ENCODE results near the gene OR10C1. TPM values are rescaled to one million over a fixed set of nuclear protein-coding genes. Genes with fewer than 3 reads are reported as not detected.

OR10C1 gene
- total and polyA plus RNA-seq, 2 of the 4 experiments (the other 2 are of a cell fraction): not detected

GRCh38 chr6:29487131-29487530 lies 48.0 kb downstream of the OR10C1 start:
- no peak for ATAC-seq (ENCODE audit: low read depth)
- TF ChIP-seq USF2 (IDR thresholded peaks at IDR 0.05; ENCODE audit: low read depth, low read length): no peak
- no peak for TF ChIP-seq BHLHE40 (IDR thresholded peaks at IDR 0.05; ENCODE audit: low read depth, low read length)
- no peak for TF ChIP-seq RAD21 (IDR thresholded peaks at IDR 0.05; ENCODE audit: low read length)
- TF ChIP-seq NFE2L2 (IDR thresholded peaks at IDR 0.05; ENCODE audit: low read depth, low read length): no peak
- no peak for TF ChIP-seq CTCF (conservative IDR thresholded peaks at IDR 0.05; ENCODE audit: low read depth, low read length)
- no peak for TF ChIP-seq CHD1 (IDR thresholded peaks at IDR 0.05; ENCODE audit: low read depth, low read length)
- TF ChIP-seq MAFK (IDR thresholded peaks at IDR 0.05; ENCODE audit: low read depth, low read length): no peak
- no peak for TF ChIP-seq MAZ (IDR thresholded peaks at IDR 0.05; ENCODE audit: borderline replicate concordance, low read depth, low read length)
- TF ChIP-seq SMC3 (IDR thresholded peaks at IDR 0.05; ENCODE audit: low read depth, low read length): no peak
- TF ChIP-seq FOS (IDR thresholded peaks at IDR 0.05; ENCODE audit: low read depth, low read length): no peak
- no peak for TF ChIP-seq ELK1 (IDR thresholded peaks at IDR 0.05; ENCODE audit: borderline replicate concordance, low read depth, low read length)
- no peak for TF ChIP-seq MXI1 (IDR thresholded peaks at IDR 0.05; ENCODE audit: borderline replicate concordance, low read depth, low read length)
- TF ChIP-seq CEBPB (IDR thresholded peaks at IDR 0.05; ENCODE audit: low read depth, low read length): no peak
- TF ChIP-seq POLR2A (IDR thresholded peaks at IDR 0.05; ENCODE audit: low read depth, low read length): no peak
- TF ChIP-seq RCOR1 (IDR thresholded peaks at IDR 0.05; ENCODE audit: insufficient replicate concordance, low read length): no peak
- no peak for TF ChIP-seq RFX5 (IDR thresholded peaks at IDR 0.05; ENCODE audit: low read depth, low read length)
- CTCF ChIA-PET: no interaction called here

More at GRCh38 chr6:29487131-29487530, 48.0 kb downstream of the OR10C1 start:
- Histone ChIP-seq H3K9me3 (ENCODE audit: control insufficient read depth, insufficient read depth, low read length) (peaks cover 11% of the 10 kb centered on the region), H3K9me1 (ENCODE audit: insufficient read depth, low read length) (no peaks in the 10 kb centered on the region), H4K91ac (ENCODE audit: insufficient read depth, low read depth, low read length) (no peak overlapping the region), H3K23ac (ENCODE audit: low read depth, low read length) (no peak overlapping the region), H3K18ac (ENCODE audit: low read depth, low read length) (no peak overlapping the region), H3K27me3 (ENCODE audit: control insufficient read depth, insufficient read depth, low read length) (no peaks in the 10 kb centered on the region), H3K4me1 (ENCODE audit: control insufficient read depth, insufficient read depth, low read length) (no peaks in the 10 kb centered on the region), H2BK5ac (ENCODE audit: low read depth, low read length, poor library complexity, severe bottlenecking) (no peak overlapping the region), H3K36me3 (ENCODE audit: control insufficient read depth, insufficient read depth, low read length) (no peaks in the 10 kb centered on the region), H3K14ac (replicated peaks; ENCODE audit: low read depth, low read length) (no peak overlapping the region), H2BK15ac (ENCODE audit: low read depth, low read length) (no peak overlapping the region), H3K79me1 (ENCODE audit: low read depth in 1 of 2, low read length in 2 of 2) (no peaks in the 10 kb centered on the region), H4K8ac (ENCODE audit: low read depth in 2 of 2, low read length in 2 of 2) (no peak overlapping the region), H2BK20ac (ENCODE audit: low read depth, low read length) (no peak overlapping the region), H2BK120ac (ENCODE audit: low read depth, low read length) (no peak overlapping the region), H4K5ac (ENCODE audit: low read depth, low read length) (no peak overlapping the region), H4K20me1 (ENCODE audit: insufficient read depth, low read length) (no peaks in the 10 kb centered on the region), H2AK9ac (replicated peaks; ENCODE audit: low read depth, low read length, poor library complexity) (no peak overlapping the region), H3K4me3 (ENCODE audit: insufficient read depth, low read depth, low read length) (no peak overlapping the region), H3K27ac (ENCODE audit: insufficient read depth, low read length) (no peak overlapping the region), H3K9ac (ENCODE audit: low read depth, low read length) (no peak overlapping the region), H3K4ac (ENCODE audit: low read depth, low read length) (no peak overlapping the region), H2AFZ (replicated peaks; ENCODE audit: low read length, poor library complexity) (no peak overlapping the region), H3K56ac (ENCODE audit: extremely low read depth, insufficient read depth, low read length) (no peak overlapping the region), H2AK5ac (ENCODE audit: low read depth, low read length) (no peak overlapping the region), H3K4me2 (ENCODE audit: low read depth, low read length) (no peak overlapping the region)
- POLR2A ChIA-PET (ENCODE audit: unreplicated experiment): no interaction called here
- dilution Hi-C loops (cut with HindIII; ENCODE audit: low sequenced_read_pairs, unreplicated experiment) (no loop called here), intact Hi-C loops (cut with micrococcal nuclease) (no loop called here), in situ Hi-C loops (cut with MboI; ENCODE audit: low sequenced_read_pairs) (no loop called here)
- no peak for DNase-seq
- 40% methylated on average over 1 of the region's 5 CpGs; no CpG with 5 or more reads in 1 of the 2 experiments for WGBS, 2 experiments (ENCODE audit: extremely low coverage in 2 of 2, insufficient read length in 1 of 2)
- BruUV-seq (replicated peaks): no TSS peak

Measured in IMR-90 (cell line).